MM.1S (cell line): ENCODE measurements around the gene SPRED2.

Experiments used
- DNase-seq: peaks from one replicate; pipeline ENCODE4 v3.0.0-alpha.2; 2015
- H2AFZ ChIP-seq: fragments of 300-600 bp; sonication (generic); 2 replicates; pipeline ENCODE4 v1.6.0; 2016; ENCODE audit warnings: antibody characterized with exemption, low read length
- H3F3A ChIP-seq: fragments of 300-600 bp; sonication (generic); 2 replicates; pipeline ENCODE4 v1.6.1; 2016; ENCODE audit warnings: mild to moderate bottlenecking, antibody characterized with exemption, low read length, moderate library complexity, mixed read lengths; ENCODE audit not compliant: insufficient read depth
- H3K27ac ChIP-seq: fragments of 300-600 bp; sonication (generic); 2 replicates; pipeline ENCODE4 v1.5.1; 2016; ENCODE audit warnings: mild to moderate bottlenecking, low read length
- H3K27me3 ChIP-seq: fragments of 300-600 bp; sonication (generic); replicated peaks from 2 replicates; pipeline ENCODE4 v1.6.0; 2016; ENCODE audit warnings: low read length; ENCODE audit not compliant: insufficient read depth
- H3K36me3 ChIP-seq: fragments of 300-600 bp; sonication (generic); replicated peaks from 2 replicates; pipeline ENCODE4 v1.6.1; 2016; ENCODE audit warnings: mild to moderate bottlenecking, low read length, mixed read lengths; ENCODE audit not compliant: insufficient read depth
- H3K4me1 ChIP-seq: fragments of 300-600 bp; sonication (generic); 2 replicates; pipeline ENCODE4 v1.6.1; 2016; ENCODE audit warnings: low read length, mixed read lengths
- H3K4me2 ChIP-seq: fragments of 300-600 bp; sonication (generic); 2 replicates; pipeline ENCODE4 v1.6.0; 2016; ENCODE audit warnings: low read depth, low read length
- H3K4me3 ChIP-seq: fragments of 300-600 bp; sonication (generic); 2 replicates; pipeline ENCODE4 v1.5.1; 2016; ENCODE audit warnings: low read length, mixed read lengths
- H3K79me2 ChIP-seq: fragments of 300-600 bp; sonication (generic); 2 replicates; pipeline ENCODE4 v1.6.1; 2016; ENCODE audit warnings: mixed run types, low read length, mixed read lengths
- H3K9ac ChIP-seq: fragments of 300-600 bp; sonication (generic); 2 replicates; pipeline ENCODE4 v1.6.1; 2016; ENCODE audit warnings: low read length, mixed read lengths
- H3K9me2 ChIP-seq: fragments of 300-600 bp; sonication (generic); replicated peaks from 2 replicates; pipeline ENCODE4 v1.6.1; 2016; ENCODE audit warnings: mild to moderate bottlenecking, low read length, mixed read lengths; ENCODE audit not compliant: insufficient read depth
- H3K9me3 ChIP-seq: fragments of 300-600 bp; sonication (generic); replicated peaks from 2 replicates; pipeline ENCODE4 v1.6.1; 2016; ENCODE audit warnings: mild to moderate bottlenecking, low read length, mixed read lengths; ENCODE audit not compliant: insufficient read depth
- H4K20me1 ChIP-seq: fragments of 300-600 bp; sonication (generic); 2 replicates; pipeline ENCODE4 v1.6.1; 2016; ENCODE audit warnings: mild to moderate bottlenecking, low read length, moderate library complexity, mixed read lengths; ENCODE audit not compliant: insufficient read depth
- CTCF ChIP-seq: fragments of 300-600 bp; sonication (generic); IDR thresholded peaks from 2 replicates; pipeline ENCODE4 v1.5.1; 2016; ENCODE audit warnings: antibody characterized with exemption, low read length, mixed read lengths
- EZH2 ChIP-seq: fragments of 300-600 bp; sonication (generic); optimal IDR thresholded peaks from 2 replicates; pipeline ENCODE3; 2017; ENCODE audit warnings: low read depth, mild to moderate bottlenecking, antibody characterized with exemption, low read length, mixed read lengths
- EZH2phosphoT487 ChIP-seq: fragments of 300-600 bp; sonication (generic); IDR thresholded peaks from 2 replicates; pipeline ENCODE4 v1.6.1; 2018; ENCODE audit warnings: antibody characterized with exemption, low read length

The SPRED2 gene

DNA sequence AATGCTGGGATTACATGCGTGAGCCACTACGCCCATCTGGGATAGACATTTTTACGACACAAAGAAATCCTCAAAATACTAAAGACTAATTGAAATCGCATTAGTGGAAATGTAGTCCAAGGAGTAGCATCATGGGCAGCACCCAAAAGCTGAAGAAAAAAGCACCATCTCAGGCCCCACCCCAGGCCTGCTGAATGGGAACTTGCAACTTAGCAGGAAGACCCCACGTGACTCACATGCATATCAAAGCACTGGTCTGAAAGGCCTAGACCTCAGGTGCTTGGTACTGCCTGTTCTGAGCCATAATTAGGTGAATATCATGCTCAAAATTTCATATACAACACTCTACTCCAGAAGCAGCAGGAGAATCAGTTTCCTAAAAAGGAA, 28.9 kb downstream of the SPRED2 start:
- no peak for TF ChIP-seq EZH2
- TF ChIP-seq EZH2phosphoT487 = no peak
- TF ChIP-seq CTCF = no peak
- Histone ChIP-seq H3K79me2 (peaks cover 97% of the 10 kb centered on the region), H3K4me2 (no peak overlapping the region), H2AFZ (no peak overlapping the region), H3K36me3 (no peaks in the 10 kb centered on the region), H3F3A (no peaks in the 10 kb centered on the region; the same call in 1 of the 2 replicates), H3K9me2 (no peaks in the 10 kb centered on the region), H3K9me3 (no peaks in the 10 kb centered on the region), H3K9ac (no peak overlapping the region), H3K27ac (no peak overlapping the region), H4K20me1 (no peaks in the 10 kb centered on the region), H3K27me3 (no peaks in the 10 kb centered on the region), H3K4me1 (peaks cover 23% of the 10 kb centered on the region), H3K4me3 (no peak overlapping the region)
- no peak for DNase-seq

DNA sequence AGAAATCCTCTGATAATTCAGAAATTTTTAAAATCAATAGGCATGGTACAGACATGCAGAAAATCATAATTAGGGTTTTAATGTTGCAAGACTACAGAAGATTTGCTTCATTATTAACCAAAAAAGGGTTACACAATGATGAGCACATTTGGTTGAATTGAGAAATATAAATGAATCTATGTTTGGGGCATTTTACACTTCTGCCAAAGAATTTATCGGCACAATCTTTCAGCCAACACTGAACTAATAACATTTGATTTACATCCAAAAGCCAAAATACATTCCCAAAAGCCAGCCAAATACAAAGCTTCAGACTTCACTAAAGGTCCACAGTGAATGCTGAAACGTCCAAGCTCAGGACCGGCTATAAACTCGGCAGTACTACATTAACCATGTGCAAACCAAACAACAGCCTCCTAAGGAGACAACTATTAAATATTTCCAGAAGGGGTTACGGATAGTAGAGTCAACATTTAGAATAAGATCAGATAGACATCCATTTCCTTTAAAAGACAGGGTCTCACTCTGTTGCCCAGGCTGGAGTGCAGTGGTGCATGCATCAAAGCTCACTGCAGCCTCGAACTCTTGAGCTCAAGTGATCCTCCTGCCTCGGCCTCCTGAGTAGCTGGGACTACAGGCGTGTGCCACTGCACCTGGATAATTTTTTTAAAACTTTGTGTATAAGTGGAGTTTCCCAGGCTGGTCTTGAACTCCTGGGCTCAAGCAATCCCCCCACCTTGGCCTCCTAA, 29.4 kb downstream of the SPRED2 start:
- Histone ChIP-seq H3K27ac (no peak overlapping the region), H3K4me1 (peaks cover 18% of the 10 kb centered on the region), H3K36me3 (no peaks in the 10 kb centered on the region), H3K9me3 (no peaks in the 10 kb centered on the region), H3K79me2 (peaks cover 97% of the 10 kb centered on the region), H3K4me2 (no peak overlapping the region), H3K9ac (no peak overlapping the region), H2AFZ (no peak overlapping the region), H3F3A (no peaks in the 10 kb centered on the region; the same call in 1 of the 2 replicates), H3K4me3 (no peak overlapping the region), H3K27me3 (no peaks in the 10 kb centered on the region), H4K20me1 (no peaks in the 10 kb centered on the region), H3K9me2 (no peaks in the 10 kb centered on the region)
- DNase-seq = no peak
- TF ChIP-seq EZH2phosphoT487 (no peak), EZH2 (no peak), CTCF (no peak)

DNA sequence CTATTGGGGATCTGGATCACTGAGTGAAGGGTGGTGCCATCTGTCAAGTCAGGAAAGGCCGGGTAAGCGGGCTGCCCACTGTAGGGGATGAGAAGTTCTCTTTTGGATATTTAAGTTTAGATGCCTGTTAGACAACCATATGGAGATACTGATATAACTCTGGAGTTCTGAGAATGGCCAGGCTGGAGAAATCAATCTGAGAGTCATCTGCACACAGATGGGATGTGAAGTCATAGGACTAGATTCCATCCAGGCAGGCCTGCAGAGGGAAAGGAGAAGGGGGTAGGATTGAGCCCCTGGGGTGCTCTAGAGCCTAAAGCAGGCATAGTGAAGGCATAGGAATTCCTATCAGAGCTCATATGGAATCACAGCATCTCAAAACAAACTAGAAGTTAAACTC, 30.1 kb downstream of the SPRED2 start:
- peaks cover 97% of the 10 kb centered on the region for H3K79me2 ChIP-seq
- no peak overlapping the region for H2AFZ ChIP-seq
- no peak overlapping the region for H3K4me2 ChIP-seq
- H3K27ac ChIP-seq = no peak overlapping the region
- H3K4me3 ChIP-seq = no peak overlapping the region
- no peaks in the 10 kb centered on the region for H3K9me3 ChIP-seq
- H3F3A ChIP-seq = no peaks in the 10 kb centered on the region; the same call in 1 of the 2 replicates
- TF ChIP-seq CTCF = no peak
- no peak for TF ChIP-seq EZH2
- TF ChIP-seq EZH2phosphoT487 = no peak
- H3K36me3 ChIP-seq = no peaks in the 10 kb centered on the region
- H3K27me3 ChIP-seq = no peaks in the 10 kb centered on the region
- DNase-seq = no peak
- H3K9me2 ChIP-seq = no peaks in the 10 kb centered on the region
- H3K4me1 ChIP-seq = peaks cover 16% of the 10 kb centered on the region
- no peaks in the 10 kb centered on the region for H4K20me1 ChIP-seq
- H3K9ac ChIP-seq = no peak overlapping the region
